GM12878 (cell line): ENCODE results near the gene CCDC9B.

ENCODE experiments used
- FOXK2 ChIP-seq: fragments of 450-650 bp; IDR thresholded peaks from 2 replicates; pipeline ENCODE4 v1.6.1; 2017; ENCODE audit warnings: mild to moderate bottlenecking, moderate library complexity
- FOXM1 ChIP-seq: IDR thresholded peaks from 2 replicates; pipeline ENCODE4 v1.6.1; 2012; ENCODE audit warnings: low read depth, mild to moderate bottlenecking, inconsistent platforms, low read length, moderate library complexity
- NFYB ChIP-seq: IDR thresholded peaks from 2 replicates; pipeline ENCODE4 v1.6.1; 2011; ENCODE audit warnings: low read depth, mild to moderate bottlenecking, low read length, improper control_type of control experiment, moderate library complexity; ENCODE audit not compliant: insufficient read depth
- TF ChIP-seq, protein P1 (sequence below): IDR thresholded peaks from 2 replicates; pipeline ENCODE4 v1.6.1; 2011; ENCODE audit warnings: low read depth, mild to moderate bottlenecking, low read length, moderate library complexity, borderline replicate concordance; ENCODE audit errors: extremely low read depth

DNA sequence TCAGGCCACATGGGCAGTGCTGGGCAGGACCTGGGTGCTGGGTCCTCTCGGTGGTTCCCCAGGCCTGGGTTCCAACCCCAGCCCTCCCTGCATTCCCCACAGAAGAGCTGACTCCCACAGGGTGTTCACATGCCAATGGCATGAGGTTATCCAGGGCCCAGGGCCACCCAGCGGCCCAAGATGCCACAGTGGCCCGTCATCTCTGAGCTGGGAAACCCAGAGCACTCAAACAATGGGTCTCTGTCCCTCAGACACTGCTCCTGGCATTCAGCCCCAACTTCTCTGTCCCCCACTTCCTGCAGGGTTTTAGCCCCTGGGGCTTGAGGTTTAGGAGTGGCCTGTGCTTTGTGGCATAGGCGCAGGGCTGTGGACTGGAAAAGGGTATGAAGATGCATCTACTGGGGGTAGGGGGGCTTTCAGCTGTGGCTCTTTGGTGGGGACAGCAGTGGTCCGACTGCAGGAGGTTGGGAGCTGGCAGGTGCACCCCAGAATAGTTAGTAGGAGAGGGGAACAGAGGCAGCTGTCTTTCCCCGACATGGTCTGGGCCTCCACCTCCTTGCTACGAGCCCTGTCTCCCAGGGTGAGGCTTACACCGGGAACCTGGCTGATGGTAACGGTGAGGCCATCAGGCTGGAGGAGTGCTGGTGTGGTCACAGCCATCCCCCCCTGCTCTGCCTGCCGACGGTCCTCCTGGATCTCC, 1.7 kb downstream of the CCDC9B start:
- no peak for TF ChIP-seq FOXK2
- TF ChIP-seq, protein P1, sequence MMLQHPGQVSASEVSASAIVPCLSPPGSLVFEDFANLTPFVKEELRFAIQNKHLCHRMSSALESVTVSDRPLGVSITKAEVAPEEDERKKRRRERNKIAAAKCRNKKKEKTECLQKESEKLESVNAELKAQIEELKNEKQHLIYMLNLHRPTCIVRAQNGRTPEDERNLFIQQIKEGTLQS = no peak
- TF ChIP-seq NFYB = no peak
- TF ChIP-seq FOXM1 = no peak
